GM21423 (cell line): Measurements from ENCODE around the gene PCSK6.
"Not testable (repeated sequence)": the region's sequence is repeated elsewhere in the genome, so short reads cannot be mapped to it uniquely, and the experiment has no call there.

ENCODE experiments used
- ATAC-seq: cut with Tn5 transposase; IDR thresholded peaks from one replicate; pipeline ENCODE4 v1.9.1; 2021; ENCODE audit warnings: mild to moderate bottlenecking, moderate library complexity; ENCODE audit not compliant: unreplicated experiment

PCSK6 gene

GRCh38 chr15:101362986-101363566, 126.4 kb downstream of the PCSK6 start:
- ATAC-seq, result no peak

DNA sequence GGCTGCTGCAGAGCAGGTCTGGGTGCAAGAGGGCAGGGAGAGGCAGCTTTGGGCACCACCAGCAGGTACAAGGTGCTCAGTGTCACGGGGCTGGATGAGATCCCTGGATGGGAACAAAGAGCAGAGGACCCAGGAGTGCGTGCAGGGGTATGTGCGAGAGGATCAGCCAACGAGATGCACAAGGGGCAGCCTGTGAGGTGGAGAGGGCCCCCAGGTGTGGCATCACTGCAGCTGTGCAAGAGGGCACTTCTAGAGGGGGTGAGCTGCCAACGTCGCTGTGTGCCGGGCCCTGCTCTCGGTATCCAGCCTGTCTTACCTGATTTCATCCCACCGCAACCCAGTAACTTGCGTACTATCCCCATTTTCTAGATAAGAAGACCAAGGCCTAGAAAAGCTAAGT, 127.1 kb downstream of the PCSK6 start:
- ATAC-seq, result no peak

DNA sequence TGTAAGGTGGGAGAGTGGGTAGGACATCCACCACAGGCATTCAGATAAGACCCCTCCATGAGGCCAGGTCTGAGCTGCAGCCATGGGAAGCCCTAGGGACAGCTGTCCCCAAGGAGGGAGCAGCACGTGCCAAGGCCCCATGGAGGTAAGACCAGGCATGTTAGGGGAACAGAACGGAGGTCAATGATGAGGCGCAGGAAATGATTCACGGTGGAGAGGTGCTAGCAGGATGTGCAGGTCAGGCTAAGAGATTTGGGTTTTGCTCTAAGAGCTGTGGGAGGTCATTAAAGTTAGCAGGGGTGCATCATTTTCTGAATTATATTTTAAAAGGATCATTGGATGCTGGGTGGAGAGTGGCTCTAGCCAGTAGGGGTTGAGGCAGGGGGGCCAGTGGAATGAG, 128.1 kb downstream of the PCSK6 start:
- no peak for ATAC-seq

- no peak for ATAC-seq
These were observed 130.1 kb downstream of the PCSK6 start for GRCh38 chr15:101359365-101359947.

DNA sequence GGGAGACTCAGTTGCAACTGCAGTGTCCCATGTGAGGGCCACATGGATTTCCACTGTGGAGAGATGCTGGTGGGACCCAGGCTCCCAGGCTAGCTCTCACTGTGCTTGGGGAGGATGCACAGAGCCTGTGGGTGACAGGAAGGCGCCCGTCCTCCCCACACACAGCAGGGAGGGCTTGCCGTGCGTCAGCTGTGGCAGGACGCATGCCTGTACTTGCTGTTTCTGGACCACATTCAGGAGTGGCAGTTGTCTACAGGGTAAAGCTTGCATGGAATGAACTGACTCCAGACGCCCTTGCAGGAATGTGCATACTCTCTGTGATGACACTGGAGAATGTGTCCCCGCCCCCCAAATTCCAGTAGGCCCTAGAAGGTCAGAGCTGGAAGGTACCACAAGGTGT, 130.6 kb downstream of the PCSK6 start:
- ATAC-seq, result no peak

DNA sequence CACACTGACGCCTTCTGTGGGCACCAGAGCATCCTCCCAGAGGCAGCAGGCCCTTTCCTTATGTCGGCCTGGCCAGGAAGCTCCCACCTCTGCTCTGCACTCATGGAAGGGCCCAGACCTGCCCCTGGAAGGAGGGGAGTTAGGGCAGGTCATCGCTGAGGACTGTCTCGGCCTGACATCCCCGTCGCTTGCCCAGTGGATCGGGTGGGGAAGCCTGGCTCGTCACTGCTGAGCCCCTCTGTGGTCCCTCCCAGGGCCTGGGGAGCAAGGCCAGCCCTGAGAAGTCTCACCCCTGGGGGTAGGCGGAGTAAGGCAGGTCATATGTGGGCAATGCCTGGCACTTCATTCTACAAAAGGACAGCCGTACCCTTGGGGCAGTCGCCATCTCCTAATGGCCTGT, 131.6 kb downstream of the PCSK6 start:
- ATAC-seq, result no peak

GRCh38 chr15:101357333-101357732, 132.2 kb downstream of the PCSK6 start:
- ATAC-seq, result no peak

DNA sequence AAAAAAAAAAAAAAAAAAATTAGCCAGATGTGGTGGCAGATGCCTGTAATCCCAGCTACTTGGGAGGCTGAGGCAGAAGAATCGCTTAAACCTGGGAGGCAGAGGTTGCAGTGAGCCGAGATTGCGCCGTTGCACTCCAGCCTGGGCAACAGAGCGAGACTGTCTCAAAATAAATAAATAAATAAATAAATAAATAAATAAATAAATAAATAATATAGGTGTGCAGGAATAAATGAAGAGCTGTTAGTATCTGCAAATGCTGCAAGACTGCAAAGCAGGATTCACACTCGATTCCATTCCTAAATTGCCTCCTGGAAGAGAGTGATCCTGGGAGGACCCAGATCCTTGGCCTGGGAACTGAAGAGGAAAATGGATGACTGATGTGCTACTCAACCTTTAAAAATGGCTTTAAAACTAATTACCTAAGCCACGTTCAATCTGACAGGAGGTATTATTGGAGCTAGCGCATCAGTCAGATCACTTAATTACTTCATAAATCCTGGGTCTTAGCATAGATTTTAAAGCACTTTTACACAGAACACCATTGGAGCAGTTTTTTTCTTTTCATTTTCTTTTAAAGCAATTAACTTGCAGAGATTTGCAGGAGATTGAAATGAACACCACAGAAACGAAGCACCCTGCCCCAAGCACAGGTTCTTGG, 132.9 kb downstream of the PCSK6 start:
- ATAC-seq, result not testable (repeated sequence)

- ATAC-seq, result no peak
These were observed 133.6 kb downstream of the PCSK6 start for GRCh38 chr15:101355678-101356464.

GRCh38 chr15:101354891-101355623, 134.4 kb downstream of the PCSK6 start:
- ATAC-seq, result no peak

- no peak for ATAC-seq
These were observed 136.3 kb downstream of the PCSK6 start for GRCh38 chr15:101353240-101353639.

- ATAC-seq, result no peak
These were observed 137.8 kb downstream of the PCSK6 start for GRCh38 chr15:101351736-101352135.

DNA sequence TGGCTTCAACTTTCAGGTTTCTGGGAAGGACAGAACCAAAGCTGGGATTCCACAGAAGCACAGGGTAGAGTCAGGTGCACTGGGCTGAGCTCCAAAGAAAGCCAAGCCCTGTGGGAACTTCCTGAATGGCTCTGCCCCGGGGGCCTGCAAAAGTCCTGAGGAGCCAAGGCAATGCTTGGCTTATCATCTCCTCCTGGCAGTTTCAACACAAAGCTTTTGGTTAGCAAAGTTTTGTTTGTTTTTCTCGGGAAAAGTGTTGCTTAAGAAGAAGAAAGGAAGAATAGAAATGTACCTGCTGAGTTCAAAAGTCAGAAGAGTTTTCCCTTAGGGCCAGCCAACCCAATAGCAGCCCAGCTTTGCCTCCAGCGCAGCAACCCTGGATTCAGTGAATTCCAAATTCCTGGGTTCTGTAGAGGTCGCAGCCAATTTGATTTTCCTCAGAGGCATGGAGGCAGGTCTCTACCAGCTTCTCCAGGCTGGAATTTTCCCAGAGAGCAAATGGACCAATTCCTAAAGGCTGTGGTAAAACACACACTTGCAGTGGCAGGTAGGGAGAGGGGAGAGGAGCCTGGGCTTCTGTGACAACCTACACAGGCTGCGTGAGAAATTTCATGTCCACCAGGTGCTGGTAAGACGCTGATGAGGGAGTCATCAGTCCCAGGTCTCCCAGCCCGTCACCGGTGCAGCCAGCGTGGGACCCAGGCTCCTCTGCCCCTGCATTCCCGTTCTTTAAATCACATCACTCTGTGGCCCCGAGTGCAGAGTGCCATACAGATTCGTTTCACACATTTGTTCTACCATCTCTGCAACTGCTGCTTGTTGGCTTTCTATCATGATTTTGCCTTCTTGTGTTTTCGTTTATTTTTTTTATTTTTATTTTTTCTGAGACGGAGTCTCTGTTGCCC, 140.2 kb downstream of the PCSK6 start:
- ATAC-seq, result no peak

- no peak for ATAC-seq
These were observed 140.9 kb downstream of the PCSK6 start for GRCh38 chr15:101348643-101349042.

DNA sequence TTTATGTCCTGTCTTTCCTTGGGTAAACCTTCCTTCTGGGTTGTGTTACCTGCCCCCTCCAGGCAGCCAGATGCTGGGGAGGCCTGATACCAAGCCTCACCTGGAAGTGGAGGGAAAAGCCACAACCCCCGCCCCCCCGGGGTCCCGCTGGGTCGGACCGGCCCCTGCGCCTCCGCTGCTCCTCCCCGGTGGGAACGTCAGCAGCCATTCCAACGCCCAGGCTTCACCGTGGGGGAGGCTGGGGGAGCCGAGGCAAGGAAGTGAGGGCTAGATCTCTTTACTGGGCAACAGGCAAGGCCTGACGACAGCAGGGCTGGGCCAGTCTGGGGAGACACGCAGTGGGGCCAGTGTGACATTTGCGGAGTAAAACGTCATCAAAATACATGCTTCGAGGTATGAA, 141.5 kb downstream of the PCSK6 start:
- no peak for ATAC-seq

DNA sequence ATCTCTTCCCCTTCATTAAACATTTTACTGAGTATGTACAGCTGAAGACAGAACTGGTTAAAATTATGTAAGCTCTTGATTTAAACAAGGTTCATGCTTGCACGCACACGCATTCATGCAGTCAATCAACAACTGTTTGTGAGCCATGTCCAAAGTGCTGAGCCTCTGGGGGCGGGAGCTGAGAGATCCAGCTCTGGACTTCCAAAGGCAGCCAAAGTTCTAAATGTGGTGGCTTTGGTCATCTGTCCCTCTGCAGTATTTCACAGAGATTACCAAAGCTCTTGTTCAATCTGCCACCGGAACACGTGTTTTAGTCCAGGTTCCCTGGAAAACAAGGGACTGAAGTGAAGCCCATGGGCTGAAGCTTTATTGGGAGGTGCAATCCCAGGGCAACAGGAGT, 142.1 kb downstream of the PCSK6 start:
- ATAC-seq, result no peak

DNA sequence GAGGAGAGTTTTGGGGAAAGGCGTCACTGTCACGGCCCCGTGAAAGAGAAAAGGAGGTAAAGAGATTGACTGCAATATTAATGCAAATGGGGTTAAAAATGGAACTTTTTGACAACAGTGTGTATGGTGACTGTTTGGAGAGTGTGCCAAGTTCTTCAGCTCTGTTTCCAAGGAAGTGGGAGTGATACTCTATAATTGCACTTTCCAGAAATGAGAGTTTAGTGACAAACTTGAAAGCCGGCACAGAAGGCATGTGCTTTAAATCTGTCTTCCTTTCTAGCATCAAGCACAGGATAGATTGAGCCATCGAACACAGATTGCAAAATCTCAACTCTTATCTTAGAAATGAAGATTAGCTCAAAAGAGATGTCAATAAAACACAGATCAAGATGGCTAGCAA, 142.6 kb downstream of the PCSK6 start:
- no peak for ATAC-seq

- no peak for ATAC-seq
These were observed 147.5 kb downstream of the PCSK6 start for GRCh38 chr15:101342056-101342455.

DNA sequence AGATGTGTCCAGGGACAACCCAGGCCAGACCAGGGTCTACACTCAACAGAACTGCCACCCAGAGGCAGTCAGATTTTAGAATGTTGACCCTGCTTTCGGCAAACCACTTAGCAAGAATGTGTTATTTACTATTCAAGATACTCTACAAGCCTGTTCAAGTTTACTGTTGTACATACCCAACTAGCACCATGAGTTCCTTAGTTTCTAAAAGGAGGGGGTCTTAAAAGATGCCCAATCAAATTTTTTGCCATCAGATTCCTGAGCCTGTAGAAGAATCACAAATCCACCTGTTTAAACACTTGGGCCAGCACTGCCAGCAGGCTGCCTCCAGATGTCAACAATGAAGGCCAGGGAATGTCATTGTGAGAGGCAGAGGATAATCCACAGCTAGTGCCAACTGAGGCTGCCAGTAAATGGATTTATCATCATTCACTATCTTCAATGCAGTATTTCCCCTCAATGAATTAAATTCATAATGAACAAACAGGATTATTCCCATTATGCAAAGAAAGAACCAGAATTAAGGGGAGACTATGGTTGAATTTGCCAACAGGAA, 150.9 kb downstream of the PCSK6 start:
- ATAC-seq, result no peak

GRCh38 chr15:101337976-101338375, 151.5 kb downstream of the PCSK6 start:
- no peak for ATAC-seq
